D721Med (cell line): Measurements from ENCODE around the gene IRX4.

Source experiments
- DNase-seq: peaks from one replicate; pipeline ENCODE4 v3.0.0; 2011; ENCODE audit warnings: low spot score; ENCODE audit not compliant: insufficient read length
- FAIRE-seq: peaks from 2 replicates; lab custom pipeline; 2011; peaks lifted over from hg19 to GRCh38; lab: Jason Lieb, UNC
- TF ChIP-seq, protein P1 (sequence below): IDR thresholded peaks from 2 replicates; pipeline ENCODE4 v1.5.1; 2012; ENCODE audit warnings: mild to moderate bottlenecking, control low read depth; ENCODE audit not compliant: insufficient read depth; ENCODE audit errors: missing control alignments

IRX4 gene

DNA sequence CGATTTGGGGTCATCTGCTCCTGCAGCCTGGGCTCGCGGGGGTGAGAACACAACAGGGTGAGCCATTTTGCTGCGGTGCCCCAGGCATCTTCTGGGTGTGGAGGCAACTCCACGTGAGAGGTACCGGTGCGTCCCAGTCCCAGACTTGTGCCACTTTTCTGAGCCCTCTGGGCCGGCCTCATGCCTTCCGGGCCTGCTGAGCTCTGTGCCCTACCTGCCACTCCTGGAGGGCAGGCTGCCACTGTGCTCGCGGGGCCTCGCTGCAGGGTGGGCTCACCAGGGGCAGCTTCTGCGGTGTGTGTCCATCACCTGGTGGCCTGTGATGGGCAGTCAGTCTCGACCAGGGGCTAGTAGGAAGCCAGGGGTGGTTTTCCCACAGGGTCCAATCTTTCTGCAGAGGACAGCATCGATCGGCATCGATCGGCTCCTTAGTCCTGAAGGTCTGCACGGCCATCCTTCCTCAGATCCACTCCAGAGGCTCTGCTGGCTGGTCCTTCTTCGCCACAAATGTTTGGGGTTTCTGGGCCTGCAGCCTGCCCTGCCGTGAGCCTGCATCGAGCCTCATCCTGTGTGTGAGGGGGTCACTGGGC, 22.6 kb downstream of the IRX4 start:
- FAIRE-seq (no peak), DNase-seq (no peak)
- TF ChIP-seq, protein P1, sequence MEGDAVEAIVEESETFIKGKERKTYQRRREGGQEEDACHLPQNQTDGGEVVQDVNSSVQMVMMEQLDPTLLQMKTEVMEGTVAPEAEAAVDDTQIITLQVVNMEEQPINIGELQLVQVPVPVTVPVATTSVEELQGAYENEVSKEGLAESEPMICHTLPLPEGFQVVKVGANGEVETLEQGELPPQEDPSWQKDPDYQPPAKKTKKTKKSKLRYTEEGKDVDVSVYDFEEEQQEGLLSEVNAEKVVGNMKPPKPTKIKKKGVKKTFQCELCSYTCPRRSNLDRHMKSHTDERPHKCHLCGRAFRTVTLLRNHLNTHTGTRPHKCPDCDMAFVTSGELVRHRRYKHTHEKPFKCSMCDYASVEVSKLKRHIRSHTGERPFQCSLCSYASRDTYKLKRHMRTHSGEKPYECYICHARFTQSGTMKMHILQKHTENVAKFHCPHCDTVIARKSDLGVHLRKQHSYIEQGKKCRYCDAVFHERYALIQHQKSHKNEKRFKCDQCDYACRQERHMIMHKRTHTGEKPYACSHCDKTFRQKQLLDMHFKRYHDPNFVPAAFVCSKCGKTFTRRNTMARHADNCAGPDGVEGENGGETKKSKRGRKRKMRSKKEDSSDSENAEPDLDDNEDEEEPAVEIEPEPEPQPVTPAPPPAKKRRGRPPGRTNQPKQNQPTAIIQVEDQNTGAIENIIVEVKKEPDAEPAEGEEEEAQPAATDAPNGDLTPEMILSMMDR = no peak

DNA sequence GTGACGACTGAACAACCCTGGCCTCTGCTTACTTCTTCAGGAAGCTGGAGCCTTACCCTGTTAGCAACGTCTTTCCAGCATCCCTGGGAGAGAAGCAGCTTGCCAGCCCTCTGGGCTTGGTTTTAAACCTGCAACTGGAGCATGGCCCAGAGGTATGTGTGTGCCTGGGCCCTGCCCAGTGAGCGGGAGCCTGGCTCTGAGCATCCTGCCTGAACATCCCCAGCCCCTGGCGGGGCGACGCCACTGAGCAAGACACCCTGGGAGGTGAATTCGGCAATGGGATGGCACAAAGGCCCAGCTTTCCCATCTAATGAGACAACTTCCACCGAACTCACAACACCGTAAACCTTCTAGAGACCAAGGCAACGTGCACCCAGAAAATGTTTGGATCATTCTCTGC, 23.6 kb downstream of the IRX4 start:
- TF ChIP-seq, protein P1 = no peak
- no peak for DNase-seq
- no peak for FAIRE-seq

DNA sequence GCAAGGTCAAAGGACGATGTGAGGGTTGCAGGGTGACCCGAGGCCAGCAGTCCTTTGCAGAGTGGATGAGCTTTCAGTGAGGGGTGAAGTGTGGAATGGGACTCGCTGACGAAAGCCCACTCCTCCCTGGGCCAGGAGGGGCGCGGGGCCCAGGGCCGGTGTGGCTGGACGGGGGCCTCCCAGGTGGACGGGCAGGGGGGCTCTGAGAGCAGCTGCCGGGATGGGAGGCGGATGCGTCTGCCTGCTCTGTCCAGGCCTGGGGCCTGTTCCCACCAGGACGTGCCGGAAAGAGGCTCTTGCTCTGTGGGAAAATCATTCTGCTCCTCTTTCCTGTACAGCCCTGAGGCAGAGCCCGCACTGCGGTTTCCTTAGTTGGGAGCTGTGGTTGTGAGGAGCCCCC, 24.3 kb downstream of the IRX4 start:
- FAIRE-seq = no peak
- TF ChIP-seq, protein P1 = no peak
- no peak for DNase-seq

DNA sequence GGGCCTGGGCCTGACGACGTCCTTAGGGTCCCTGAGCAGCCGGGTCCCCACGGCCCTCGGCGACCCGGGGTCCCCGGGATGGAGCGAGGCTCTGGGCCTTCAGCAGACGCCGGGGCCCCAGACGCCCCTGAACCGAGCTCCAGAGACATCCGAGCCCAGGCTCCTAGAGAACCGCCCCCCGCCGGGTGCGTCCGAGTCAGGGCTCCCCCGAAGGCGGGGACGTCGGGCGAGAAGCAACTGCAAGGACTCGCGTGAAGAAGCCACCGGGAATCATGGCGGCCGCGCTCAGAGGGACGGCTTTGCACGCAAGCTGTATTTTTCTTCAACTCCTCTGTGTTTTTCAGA, 25.5 kb downstream of the IRX4 start:
- FAIRE-seq (no peak), DNase-seq (no peak)

DNA sequence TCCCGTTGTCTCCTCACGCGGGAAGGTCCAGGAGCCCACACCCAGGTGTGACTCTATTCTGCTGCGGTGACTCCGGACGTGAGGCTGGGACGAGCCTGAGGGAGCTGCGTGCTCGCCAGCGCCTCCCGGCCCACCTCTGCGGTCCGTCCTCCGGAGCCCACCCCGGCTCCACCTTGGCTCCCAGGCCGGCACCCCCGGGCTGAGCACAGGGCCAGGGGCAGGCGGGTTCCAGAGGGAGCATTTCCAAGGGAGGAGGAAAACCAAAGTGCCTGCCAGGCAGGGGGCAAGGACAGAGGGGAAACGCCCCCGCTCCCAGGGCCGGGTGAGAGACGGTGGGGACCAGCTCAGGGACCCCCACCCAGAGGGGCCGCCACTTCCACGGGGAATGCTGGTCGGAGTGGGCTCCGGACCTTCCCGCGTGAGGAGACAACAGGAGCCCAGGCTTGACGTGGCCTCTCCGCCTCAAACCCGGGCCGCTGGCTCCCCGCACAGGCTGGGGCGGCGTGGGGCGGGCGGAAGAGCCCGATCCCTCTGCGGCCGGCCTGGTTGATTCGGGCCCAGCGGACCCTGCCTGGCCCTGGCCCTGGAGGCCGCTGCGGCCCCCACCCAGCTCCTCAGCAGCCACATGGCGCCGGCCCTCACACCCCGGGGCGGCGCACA, 26.0 kb downstream of the IRX4 start:
- no peak for FAIRE-seq
- TF ChIP-seq, protein P1 = no peak
- DNase-seq = no peak

More for the DNA sequence above, 25.5 kb downstream of the IRX4 start:
- TF ChIP-seq, protein P1 = no peak

DNA sequence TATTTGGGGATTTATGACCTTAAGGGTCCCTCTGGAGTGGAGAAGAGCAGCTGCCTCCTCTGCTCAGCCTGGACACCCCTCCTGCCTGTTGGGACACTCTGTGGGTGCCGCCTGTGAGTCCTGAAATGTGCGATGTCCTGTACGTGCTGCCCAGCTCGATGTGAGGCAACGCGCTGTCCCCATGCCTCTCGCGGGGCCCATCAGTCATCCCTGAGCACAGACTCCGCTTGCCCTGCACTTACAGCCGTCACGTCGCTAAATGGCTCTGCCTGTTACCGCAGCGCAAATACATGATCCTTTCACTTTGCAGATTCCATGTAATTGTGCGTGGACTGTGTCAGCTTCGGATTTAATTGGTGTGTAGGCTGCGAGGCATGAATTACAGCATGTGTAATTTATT, 27.1 kb downstream of the IRX4 start:
- no peak for DNase-seq
- FAIRE-seq = no peak
- TF ChIP-seq, protein P1 = no peak

DNA sequence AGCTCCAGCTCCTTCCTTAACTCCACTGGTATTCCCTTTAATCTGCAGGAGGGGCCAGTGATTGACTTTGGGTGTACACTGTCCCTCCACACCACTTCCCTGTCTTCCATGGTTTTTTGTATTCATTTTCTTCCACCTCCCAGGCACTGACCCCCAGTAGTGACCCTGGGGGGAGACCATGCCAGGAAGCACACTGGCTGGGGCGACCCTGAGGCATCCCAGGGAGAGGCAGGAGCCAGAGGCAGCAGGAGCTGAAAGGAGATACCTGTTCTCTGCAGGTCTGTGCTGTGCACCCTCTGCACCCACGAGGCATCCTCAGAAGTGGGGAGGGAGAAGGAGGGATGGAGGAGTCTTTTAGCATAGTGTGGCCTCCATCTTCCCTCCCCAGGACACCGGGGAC, 27.6 kb downstream of the IRX4 start:
- FAIRE-seq (no peak), DNase-seq (no peak)
- TF ChIP-seq, protein P1 = no peak
